Sigmoid colon (tissue), 4 donors: Measurements from ENCODE around the gene CLCN2.

ENCODE experiments used
- CTCF ChIP-seq, 4 experiments: fragments of 450-650 bp in 3 of 4; fragments of 200-600 bp in 1 of 4; IDR thresholded peaks; one replicate each; pipeline ENCODE4 v1.5.1; 2016 to 2019; ENCODE audit warnings: antibody characterized with exemption in 4 of 4, mild to moderate bottlenecking in 3 of 4, moderate library complexity in 2 of 4
- POLR2A ChIP-seq, 2 donors: fragments of 450-650 bp; IDR thresholded peaks; one replicate each; pipeline ENCODE4 v1.6.1; 2016; ENCODE audit warnings: antibody characterized with exemption in 2 of 2, mild to moderate bottlenecking in 2 of 2, moderate library complexity in 2 of 2
- POLR2AphosphoS5 ChIP-seq, 4 donors: sonication (generic); formaldehyde crosslinking; IDR thresholded peaks; one replicate each; pipeline ENCODE4 v1.6.1; 2017; ENCODE audit warnings: antibody characterized with exemption in 4 of 4

- no peak for TF ChIP-seq CTCF (IDR thresholded peaks at IDR 0.05)
- no peak for TF ChIP-seq POLR2AphosphoS5 (IDR thresholded peaks at IDR 0.05)
- TF ChIP-seq POLR2A (IDR thresholded peaks at IDR 0.05): no peak
Observed at GRCh38 chr3:184344579-184345316, 16.7 kb downstream of the CLCN2 start.
